HEK293 (cell line): ENCODE measurements around the gene MRNIP.

Source experiments
- CTCF ChIP-seq: fragments of 450-650 bp; formaldehyde crosslinking; IDR thresholded peaks from 2 replicates; pipeline ENCODE4 v1.5.1; 2016; ENCODE audit warnings: missing biosample characterization, missing genetic modification characterization
- IKZF3 ChIP-seq: fragments of 450-650 bp; IDR thresholded peaks from 2 replicates; pipeline ENCODE4 v1.5.0; 2018; ENCODE audit warnings: missing biosample characterization, mild to moderate bottlenecking, missing genetic modification characterization, moderate library complexity
- KLF1 ChIP-seq: fragments of 450-650 bp; formaldehyde crosslinking; IDR thresholded peaks from 2 replicates; pipeline ENCODE4 v1.5.1; 2016; ENCODE audit warnings: missing biosample characterization, missing genetic modification characterization
- KLF17 ChIP-seq: fragments of 450-650 bp; formaldehyde crosslinking; IDR thresholded peaks from 2 replicates; pipeline ENCODE4 v1.5.1; 2016; ENCODE audit warnings: missing biosample characterization, missing genetic modification characterization
- KLF9 ChIP-seq: fragments of 450-650 bp; formaldehyde crosslinking; IDR thresholded peaks from 2 replicates; pipeline ENCODE4 v1.5.1; 2016; ENCODE audit warnings: missing biosample characterization, missing genetic modification characterization, low read depth
- MYNN ChIP-seq: fragments of 450-650 bp; formaldehyde crosslinking; IDR thresholded peaks from 2 replicates; pipeline ENCODE4 v1.5.1; 2016; ENCODE audit warnings: missing biosample characterization, missing genetic modification characterization, borderline replicate concordance
- MZF1 ChIP-seq: fragments of 450-650 bp; formaldehyde crosslinking; IDR thresholded peaks from 2 replicates; pipeline ENCODE4 v1.5.1; 2017; ENCODE audit warnings: missing biosample characterization, missing genetic modification characterization, borderline replicate concordance
- SP3 ChIP-seq: fragments of 450-650 bp; formaldehyde crosslinking; IDR thresholded peaks from 2 replicates; pipeline ENCODE4 v1.5.1; 2016; ENCODE audit warnings: missing biosample characterization, missing genetic modification characterization
- YY2 ChIP-seq: fragments of 450-650 bp; formaldehyde crosslinking; IDR thresholded peaks from 2 replicates; pipeline ENCODE4 v1.5.1; 2016; ENCODE audit warnings: missing biosample characterization, missing genetic modification characterization
- ZBTB17 ChIP-seq: fragments of 450-650 bp; formaldehyde crosslinking; IDR thresholded peaks from 2 replicates; pipeline ENCODE4 v1.5.1; 2016; ENCODE audit warnings: missing biosample characterization, missing genetic modification characterization
- ZBTB21 ChIP-seq: fragments of 450-650 bp; formaldehyde crosslinking; IDR thresholded peaks from 2 replicates; pipeline ENCODE4 v1.5.1; 2017; ENCODE audit warnings: missing biosample characterization, missing genetic modification characterization
- ZBTB26 ChIP-seq: fragments of 450-650 bp; formaldehyde crosslinking; optimal IDR thresholded peaks from 2 replicates; pipeline ENCODE3; 2016; ENCODE audit warnings: missing biosample characterization, mild to moderate bottlenecking, missing genetic modification characterization
- ZBTB8A ChIP-seq: fragments of 450-650 bp; formaldehyde crosslinking; IDR thresholded peaks from 2 replicates; pipeline ENCODE4 v1.5.1; 2016; ENCODE audit warnings: missing biosample characterization, missing genetic modification characterization
- ZFP3 ChIP-seq: fragments of 450-650 bp; formaldehyde crosslinking; IDR thresholded peaks from 2 replicates; pipeline ENCODE4 v1.5.1; 2016; ENCODE audit warnings: low read depth, missing biosample characterization, missing genetic modification characterization
- ZIC2 ChIP-seq: fragments of 450-650 bp; formaldehyde crosslinking; IDR thresholded peaks from 2 replicates; pipeline ENCODE4 v1.5.1; 2016; ENCODE audit warnings: missing biosample characterization, missing genetic modification characterization
- ZNF133 ChIP-seq: fragments of 450-650 bp; formaldehyde crosslinking; IDR thresholded peaks from 2 replicates; pipeline ENCODE4 v1.5.1; 2016; ENCODE audit warnings: missing biosample characterization, missing genetic modification characterization
- ZNF169 ChIP-seq: fragments of 450-650 bp; formaldehyde crosslinking; IDR thresholded peaks from 2 replicates; pipeline ENCODE4 v1.5.1; 2016; ENCODE audit warnings: missing biosample characterization, missing genetic modification characterization
- ZNF2 ChIP-seq: fragments of 450-650 bp; formaldehyde crosslinking; IDR thresholded peaks from 2 replicates; pipeline ENCODE4 v1.5.1; 2016; ENCODE audit warnings: missing biosample characterization, missing genetic modification characterization
- ZNF302 ChIP-seq: fragments of 450-650 bp; formaldehyde crosslinking; IDR thresholded peaks from 2 replicates; pipeline ENCODE4 v1.5.1; 2016; ENCODE audit warnings: missing biosample characterization, missing genetic modification characterization, low read depth
- ZNF362 ChIP-seq: fragments of 450-650 bp; formaldehyde crosslinking; IDR thresholded peaks from 2 replicates; pipeline ENCODE4 v1.5.1; 2016; ENCODE audit warnings: missing biosample characterization, missing genetic modification characterization
- ZNF433 ChIP-seq: fragments of 450-650 bp; formaldehyde crosslinking; IDR thresholded peaks from 2 replicates; pipeline ENCODE4 v1.5.1; 2016; ENCODE audit warnings: missing biosample characterization, missing genetic modification characterization, low read depth
- ZNF473 ChIP-seq: fragments of 450-650 bp; formaldehyde crosslinking; IDR thresholded peaks from 2 replicates; pipeline ENCODE4 v1.5.1; 2017; ENCODE audit warnings: missing biosample characterization, missing genetic modification characterization
- ZNF518A ChIP-seq: fragments of 450-650 bp; formaldehyde crosslinking; conservative IDR thresholded peaks from 2 replicates; pipeline ENCODE4 v1.5.1; 2016; ENCODE audit warnings: low read depth, missing biosample characterization, missing genetic modification characterization
- ZNF558 ChIP-seq: fragments of 450-650 bp; formaldehyde crosslinking; IDR thresholded peaks from 2 replicates; pipeline ENCODE4 v1.5.1; 2016; ENCODE audit warnings: missing biosample characterization, missing genetic modification characterization
- ZNF596 ChIP-seq: fragments of 450-650 bp; IDR thresholded peaks from 2 replicates; pipeline ENCODE4 v1.5.0; 2018; ENCODE audit warnings: missing biosample characterization, mild to moderate bottlenecking, missing genetic modification characterization, moderate library complexity
- ZNF658 ChIP-seq: fragments of 450-650 bp; formaldehyde crosslinking; IDR thresholded peaks from 2 replicates; pipeline ENCODE4; 2016; ENCODE audit warnings: missing biosample characterization, missing genetic modification characterization
- ZNF660 ChIP-seq: fragments of 450-650 bp; IDR thresholded peaks from 2 replicates; pipeline ENCODE4 v1.5.1; 2018; ENCODE audit warnings: missing biosample characterization, mild to moderate bottlenecking, missing genetic modification characterization
- ZNF776 ChIP-seq: fragments of 450-650 bp; formaldehyde crosslinking; IDR thresholded peaks from 2 replicates; pipeline ENCODE4 v1.5.0; 2017; ENCODE audit warnings: missing biosample characterization, missing genetic modification characterization, borderline replicate concordance
- ZNF830 ChIP-seq: fragments of 450-650 bp; IDR thresholded peaks from 2 replicates; pipeline ENCODE4 v1.5.0; 2018; ENCODE audit warnings: missing biosample characterization, missing genetic modification characterization, low read depth, mild to moderate bottlenecking, moderate library complexity
- ZSCAN23 ChIP-seq: fragments of 450-650 bp; formaldehyde crosslinking; IDR thresholded peaks from 2 replicates; pipeline ENCODE4 v1.5.1; 2016; ENCODE audit warnings: missing biosample characterization, missing genetic modification characterization
- ZXDB ChIP-seq: fragments of 450-650 bp; formaldehyde crosslinking; IDR thresholded peaks from 2 replicates; pipeline ENCODE4 v1.5.1; 2016; ENCODE audit warnings: missing biosample characterization, missing genetic modification characterization

The MRNIP gene

GRCh38 chr5:179821298-179822058 is 37.1 kb downstream of the MRNIP start (continued):
- TF ChIP-seq KLF1, result peak; percentile 40; the same call in 1 of the 2 replicates
- peak; percentile 47 for TF ChIP-seq IKZF3 (tag by site-specific recombination)
- no peak for TF ChIP-seq ZNF518A (tag by site-specific recombination)
- TF ChIP-seq YY2, result no peak
- TF ChIP-seq MYNN (tag by site-specific recombination), result no peak
- TF ChIP-seq SP3, result peak; percentile 90
- TF ChIP-seq ZNF2, result peak; percentile 38; the same call in 1 of the 2 replicates
- peak; percentile 79 for TF ChIP-seq ZBTB26
- no peak for TF ChIP-seq ZNF362 (tag by site-specific recombination)
- no peak for TF ChIP-seq ZNF596 (tag by site-specific recombination)
- no peak for TF ChIP-seq ZNF302 (tag by site-specific recombination)
- TF ChIP-seq ZNF776 (tag by site-specific recombination), result no peak
- TF ChIP-seq ZNF830 (tag by site-specific recombination), result no peak
- peak; percentile 81 for TF ChIP-seq ZBTB8A (tag by site-specific recombination)
- TF ChIP-seq ZNF169 (tag by site-specific recombination), result no peak
- no peak for TF ChIP-seq MZF1 (tag by site-specific recombination)
- TF ChIP-seq ZNF558 (tag by site-specific recombination), result no peak
- no peak for TF ChIP-seq ZNF658
- no peak for TF ChIP-seq ZBTB21 (tag by site-specific recombination)
- TF ChIP-seq ZXDB (tag by site-specific recombination), result peak; percentile 78
- TF ChIP-seq ZNF660, result 0 out of 2 replicates have a peak, but pooled peaks have one; percentile 39
- no peak for TF ChIP-seq ZNF433 (tag by site-specific recombination)
- TF ChIP-seq ZIC2, result peak; percentile 86
- peak; percentile 60; the same call in 1 of the 2 replicates for TF ChIP-seq ZBTB17 (tag by site-specific recombination)
- no peak for TF ChIP-seq ZNF473
- TF ChIP-seq ZFP3 (tag by site-specific recombination), result no peak
- TF ChIP-seq KLF17 (tag by site-specific recombination), result peak; percentile 53; the same call in 1 of the 2 replicates
- TF ChIP-seq CTCF (tag by site-specific recombination), result peak; percentile 86
- TF ChIP-seq KLF9 (tag by site-specific recombination), result 0 out of 2 replicates have a peak, but pooled peaks have one; percentile 45
- TF ChIP-seq ZNF133 (tag by site-specific recombination), result no peak
- TF ChIP-seq ZSCAN23, result no peak
